Measurements from ENCODE around the gene PDE9A. TPM values are rescaled to one million over a fixed set of nuclear protein-coding genes. Genes with fewer than 3 reads are reported as not detected.
"Not testable (repeated sequence)": the region's sequence is repeated elsewhere in the genome, so short reads cannot be mapped to it uniquely, and the experiment has no call there.

PDE9A gene
- total and polyA plus RNA-seq, 2 donors (not counting 1 experiment from before 2014, with no cell fraction given) = 0.34 to 5.8 TPM

GRCh38 chr21:42799948-42800347 lies 146.5 kb downstream of the PDE9A start:
- H3K36me3 ChIP-seq (replicated peaks in 1 of 2; ENCODE audit: control extremely low read depth in 1 of 2, control insufficient read depth in 1 of 2, extremely low read depth in 1 of 2, insufficient read depth in 2 of 2, low read length in 1 of 2) = no peaks in the 10 kb centered on the region
- H3K9me3 ChIP-seq (ENCODE audit: control extremely low read depth in 1 of 3, control insufficient read depth in 2 of 3, insufficient read depth in 1 of 3, low read length in 2 of 3) = peaks cover 0 to 4% (median 0%) of the 10 kb centered on the region in 3 donors
- DNase-seq (peak; percentile 89), ATAC-seq (ENCODE audit: low read depth) (peak; percentile 98)
- peak overlapping the region; percentile 67 for H3K4me2 ChIP-seq (replicated peaks; ENCODE audit: low read depth, low read length, poor library complexity, severe bottlenecking)
- no peak overlapping the region for H2AFZ ChIP-seq (ENCODE audit: insufficient read depth, low read depth, low read length, poor library complexity, severe bottlenecking)
- no peak for TF ChIP-seq CTCF (IDR thresholded peaks at IDR 0.05)
- no peak for TF ChIP-seq EZH2 (IDR thresholded peaks at IDR 0.05; ENCODE audit: borderline replicate concordance, insufficient read depth, low read depth, low read length, poor library complexity, severe bottlenecking)
- Mint-ChIP-seq H3K9me3 (ENCODE audit: insufficient read depth) (no peaks in the 10 kb centered on the region), H3K27ac (peak overlapping the region; percentile 88), H3K4me1 (peaks cover 22% of the 10 kb centered on the region), H3K27me3 (peaks cover 3% of the 10 kb centered on the region), H3K4me3 (peak overlapping the region; percentile 63)
- peak overlapping the region in 4 of 5 experiments; percentile 3 to 44 (median 32) for H3K4me3 ChIP-seq (ENCODE audit: control extremely low read depth in 1 of 5, extremely low read depth in 1 of 5, insufficient read depth in 1 of 5, low read depth in 2 of 5, low read length in 4 of 5)
- H3K27ac ChIP-seq (ENCODE audit: low read length in 2 of 2) = peak overlapping the region; percentile 71 to 73
- peak overlapping the region; percentile 19 for H3K9ac ChIP-seq (ENCODE audit: low read length)
- POLR2A ChIA-PET = no interaction called here
- CTCF ChIA-PET = interaction anchor here (0.8 kb wide), 1 partner anchor 14 kb away, joined by 3 read pairs; no protein-coding TSS in a partner anchor
- H4K20me1 ChIP-seq (ENCODE audit: control insufficient read depth, insufficient read depth, low read length, poor library complexity, severe bottlenecking) = no peaks in the 10 kb centered on the region
- H3K4me1 ChIP-seq (ENCODE audit: control insufficient read depth in 2 of 2, insufficient read depth in 2 of 2, low read length in 2 of 2) = peaks cover 16 to 17% of the 10 kb centered on the region in 2 donors
- intact Hi-C loops (cut with micrococcal nuclease) = loop anchor here (2.0 kb wide), 1 partner anchor 21 kb away; no protein-coding TSS in a partner anchor
- no peaks in the 10 kb centered on the region for H3K27me3 ChIP-seq (replicated peaks in 1 of 4; ENCODE audit: control extremely low read depth in 1 of 4, control insufficient read depth in 3 of 4, insufficient read depth in 4 of 4, low read length in 3 of 4)
- H3K79me2 ChIP-seq (ENCODE audit: control insufficient read depth, insufficient read depth, low read length) = no peaks in the 10 kb centered on the region
- 16% methylated on average over 4 of the region's 5 CpGs for WGBS (ENCODE audit: insufficient coverage)

GRCh38 chr21:42801616-42802015 lies 148.2 kb downstream of the PDE9A start:
- H3K36me3 ChIP-seq (replicated peaks in 1 of 2; ENCODE audit: control extremely low read depth in 1 of 2, control insufficient read depth in 1 of 2, extremely low read depth in 1 of 2, insufficient read depth in 2 of 2, low read length in 1 of 2); H3K27me3 Mint-ChIP-seq; H4K20me1 ChIP-seq (ENCODE audit: control insufficient read depth, insufficient read depth, low read length, poor library complexity, severe bottlenecking); H3K27me3 ChIP-seq (replicated peaks in 1 of 4; ENCODE audit: control extremely low read depth in 1 of 4, control insufficient read depth in 3 of 4, insufficient read depth in 4 of 4, low read length in 3 of 4); H2AFZ ChIP-seq (ENCODE audit: insufficient read depth, low read depth, low read length, poor library complexity, severe bottlenecking); intact Hi-C loops (cut with micrococcal nuclease); ATAC-seq (ENCODE audit: low read depth); H3K27ac Mint-ChIP-seq; H3K4me2 ChIP-seq (replicated peaks; ENCODE audit: low read depth, low read length, poor library complexity, severe bottlenecking); H3K9me3 Mint-ChIP-seq (ENCODE audit: insufficient read depth); H3K9me3 ChIP-seq (ENCODE audit: control extremely low read depth in 1 of 3, control insufficient read depth in 2 of 3, insufficient read depth in 1 of 3, low read length in 2 of 3); DNase-seq; CTCF ChIA-PET; H3K27ac ChIP-seq (ENCODE audit: low read length in 2 of 2); POLR2A ChIA-PET; H3K4me3 Mint-ChIP-seq; H3K4me3 ChIP-seq (ENCODE audit: control extremely low read depth in 1 of 5, extremely low read depth in 1 of 5, insufficient read depth in 1 of 5, low read depth in 2 of 5, low read length in 4 of 5); H3K79me2 ChIP-seq (ENCODE audit: control insufficient read depth, insufficient read depth, low read length); H3K9ac ChIP-seq (ENCODE audit: low read length): not testable (repeated sequence)
- 100% methylated on average over 4 of the region's 6 CpGs for WGBS (ENCODE audit: insufficient coverage)
- peaks cover 16 to 17% of the 10 kb centered on the region in 2 donors for H3K4me1 ChIP-seq (ENCODE audit: control insufficient read depth in 2 of 2, insufficient read depth in 2 of 2, low read length in 2 of 2)
- peaks cover 22% of the 10 kb centered on the region for H3K4me1 Mint-ChIP-seq
